MM.1S (cell line): Measurements from ENCODE around the gene GRN.

ENCODE experiments used
- DNase-seq: peaks from one replicate; pipeline ENCODE4 v3.0.0-alpha.2; 2015
- H2AFZ ChIP-seq: fragments of 300-600 bp; sonication (generic); 2 replicates; pipeline ENCODE4 v1.6.0; 2016; ENCODE audit warnings: antibody characterized with exemption, low read length
- H3F3A ChIP-seq: fragments of 300-600 bp; sonication (generic); 2 replicates; pipeline ENCODE4 v1.6.1; 2016; ENCODE audit warnings: mild to moderate bottlenecking, antibody characterized with exemption, low read length, moderate library complexity, mixed read lengths; ENCODE audit not compliant: insufficient read depth
- H3K27ac ChIP-seq: fragments of 300-600 bp; sonication (generic); 2 replicates; pipeline ENCODE4 v1.5.1; 2016; ENCODE audit warnings: mild to moderate bottlenecking, low read length
- H3K27me3 ChIP-seq: fragments of 300-600 bp; sonication (generic); replicated peaks from 2 replicates; pipeline ENCODE4 v1.6.0; 2016; ENCODE audit warnings: low read length; ENCODE audit not compliant: insufficient read depth
- H3K36me3 ChIP-seq: fragments of 300-600 bp; sonication (generic); replicated peaks from 2 replicates; pipeline ENCODE4 v1.6.1; 2016; ENCODE audit warnings: mild to moderate bottlenecking, low read length, mixed read lengths; ENCODE audit not compliant: insufficient read depth
- H3K4me1 ChIP-seq: fragments of 300-600 bp; sonication (generic); 2 replicates; pipeline ENCODE4 v1.6.1; 2016; ENCODE audit warnings: low read length, mixed read lengths
- H3K4me2 ChIP-seq: fragments of 300-600 bp; sonication (generic); 2 replicates; pipeline ENCODE4 v1.6.0; 2016; ENCODE audit warnings: low read depth, low read length
- H3K4me3 ChIP-seq: fragments of 300-600 bp; sonication (generic); 2 replicates; pipeline ENCODE4 v1.5.1; 2016; ENCODE audit warnings: low read length, mixed read lengths
- H3K79me2 ChIP-seq: fragments of 300-600 bp; sonication (generic); 2 replicates; pipeline ENCODE4 v1.6.1; 2016; ENCODE audit warnings: mixed run types, low read length, mixed read lengths
- H3K9ac ChIP-seq: fragments of 300-600 bp; sonication (generic); 2 replicates; pipeline ENCODE4 v1.6.1; 2016; ENCODE audit warnings: low read length, mixed read lengths
- H3K9me2 ChIP-seq: fragments of 300-600 bp; sonication (generic); replicated peaks from 2 replicates; pipeline ENCODE4 v1.6.1; 2016; ENCODE audit warnings: mild to moderate bottlenecking, low read length, mixed read lengths; ENCODE audit not compliant: insufficient read depth
- H3K9me3 ChIP-seq: fragments of 300-600 bp; sonication (generic); replicated peaks from 2 replicates; pipeline ENCODE4 v1.6.1; 2016; ENCODE audit warnings: mild to moderate bottlenecking, low read length, mixed read lengths; ENCODE audit not compliant: insufficient read depth
- H4K20me1 ChIP-seq: fragments of 300-600 bp; sonication (generic); 2 replicates; pipeline ENCODE4 v1.6.1; 2016; ENCODE audit warnings: mild to moderate bottlenecking, low read length, moderate library complexity, mixed read lengths; ENCODE audit not compliant: insufficient read depth
- CTCF ChIP-seq: fragments of 300-600 bp; sonication (generic); IDR thresholded peaks from 2 replicates; pipeline ENCODE4 v1.5.1; 2016; ENCODE audit warnings: antibody characterized with exemption, low read length, mixed read lengths
- EZH2 ChIP-seq: fragments of 300-600 bp; sonication (generic); optimal IDR thresholded peaks from 2 replicates; pipeline ENCODE3; 2017; ENCODE audit warnings: low read depth, mild to moderate bottlenecking, antibody characterized with exemption, low read length, mixed read lengths
- EZH2phosphoT487 ChIP-seq: fragments of 300-600 bp; sonication (generic); IDR thresholded peaks from 2 replicates; pipeline ENCODE4 v1.6.1; 2018; ENCODE audit warnings: antibody characterized with exemption, low read length

The GRN gene

GRCh38 chr17:44396946-44397345, 51.8 kb downstream of the GRN start:
- Histone ChIP-seq H3F3A (no peaks in the 10 kb centered on the region), H3K79me2 (no peaks in the 10 kb centered on the region), H3K9me2 (no peaks in the 10 kb centered on the region), H3K4me2 (no peak overlapping the region), H3K4me1 (no peaks in the 10 kb centered on the region), H3K9me3 (no peaks in the 10 kb centered on the region), H3K36me3 (peaks cover 4% of the 10 kb centered on the region; the same call in 1 of the 2 replicates), H3K27me3 (no peaks in the 10 kb centered on the region), H3K27ac (no peak overlapping the region), H3K4me3 (no peak overlapping the region), H4K20me1 (no peaks in the 10 kb centered on the region; the same call in 1 of the 2 replicates), H3K9ac (no peak overlapping the region), H2AFZ (no peak overlapping the region)
- DNase-seq, result no peak
- TF ChIP-seq EZH2 (no peak), CTCF (no peak)

DNA sequence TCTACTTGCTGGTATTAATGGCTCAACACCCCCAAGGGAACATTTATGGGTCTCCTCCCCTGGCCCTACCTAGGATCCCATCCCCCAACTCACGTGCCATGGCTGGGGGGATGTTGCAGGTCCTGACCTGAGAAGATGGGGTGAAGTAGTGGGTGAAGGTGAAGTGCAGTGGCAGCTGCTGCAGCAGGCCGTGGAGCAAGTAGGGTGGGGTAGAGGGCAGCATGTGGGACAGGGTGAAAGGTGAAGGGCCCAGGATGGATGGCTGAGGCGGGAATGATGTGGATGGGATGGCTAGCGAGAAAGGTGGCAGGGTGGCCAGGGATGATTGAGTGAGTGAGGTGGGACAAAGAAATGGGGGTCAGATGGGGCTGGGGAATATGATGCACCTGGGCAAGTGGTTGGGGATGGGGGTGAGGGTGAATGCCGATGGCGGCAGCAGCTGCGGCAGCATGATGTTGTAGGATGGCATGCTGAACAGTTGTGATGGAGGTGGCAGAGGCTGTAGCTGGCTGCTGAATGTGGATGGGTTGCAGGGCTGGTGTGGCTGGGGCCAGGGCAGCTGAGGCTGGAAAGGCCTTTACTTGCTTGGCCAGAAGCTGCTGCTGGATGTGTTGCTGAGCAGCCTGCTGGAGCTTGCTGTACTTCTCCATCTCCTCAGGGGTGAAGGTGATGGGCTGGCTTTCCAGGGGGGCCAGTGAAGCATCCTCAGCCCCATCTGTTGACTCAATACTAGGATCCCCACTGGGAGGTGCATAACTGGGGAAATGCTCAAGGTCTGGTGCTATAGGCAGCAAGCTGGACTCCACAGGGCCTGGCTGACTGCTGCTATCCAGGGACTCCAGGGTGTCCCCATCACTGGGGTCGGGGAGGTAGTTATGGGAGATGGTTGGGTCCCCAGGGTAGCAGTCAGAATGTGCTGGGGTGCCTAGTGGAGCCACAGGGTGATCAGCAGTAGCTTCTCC, 52.7 kb downstream of the GRN start:
- Histone ChIP-seq H3K9me3 (no peaks in the 10 kb centered on the region), H3K4me3 (no peak overlapping the region), H3K79me2 (no peaks in the 10 kb centered on the region), H3F3A (peaks cover 2% of the 10 kb centered on the region; the same call in 1 of the 2 replicates), H3K9ac (no peak overlapping the region), H3K27me3 (no peaks in the 10 kb centered on the region), H3K9me2 (no peaks in the 10 kb centered on the region), H2AFZ (no peak overlapping the region), H3K4me2 (no peak overlapping the region), H3K27ac (no peak overlapping the region), H3K36me3 (peaks cover 4% of the 10 kb centered on the region; the same call in 1 of the 2 replicates), H4K20me1 (no peaks in the 10 kb centered on the region; the same call in 1 of the 2 replicates), H3K4me1 (peaks cover 6% of the 10 kb centered on the region)
- TF ChIP-seq EZH2 (no peak), EZH2phosphoT487 (no peak), CTCF (no peak)
- no peak for DNase-seq

- H3K4me3 ChIP-seq, result no peak overlapping the region
- no peaks in the 10 kb centered on the region for H3K27me3 ChIP-seq
- peaks cover 4% of the 10 kb centered on the region; the same call in 1 of the 2 replicates for H3K36me3 ChIP-seq
- H3K9ac ChIP-seq, result no peak overlapping the region
- no peak overlapping the region for H2AFZ ChIP-seq
- H3K79me2 ChIP-seq, result no peaks in the 10 kb centered on the region
- no peaks in the 10 kb centered on the region for H3K9me3 ChIP-seq
- no peak overlapping the region for H3K27ac ChIP-seq
- no peaks in the 10 kb centered on the region; the same call in 1 of the 2 replicates for H4K20me1 ChIP-seq
- H3F3A ChIP-seq, result peaks cover 9% of the 10 kb centered on the region; the same call in 1 of the 2 replicates
- H3K4me2 ChIP-seq, result no peak overlapping the region
- DNase-seq, result no peak
- H3K4me1 ChIP-seq, result peaks cover 14% of the 10 kb centered on the region
- no peaks in the 10 kb centered on the region for H3K9me2 ChIP-seq
- no peak for TF ChIP-seq CTCF
- TF ChIP-seq EZH2phosphoT487, result no peak
- no peak for TF ChIP-seq EZH2
These were observed 53.9 kb downstream of the GRN start for GRCh38 chr17:44398692-44399691.
